GM12864 (cell line): ENCODE data around the gene FAM20C.

Source experiments
- DNase-seq: peaks from one replicate; pipeline ENCODE4 v3.0.0-alpha.2; 2011; ENCODE audit warnings: low read depth
- H3K4me3 ChIP-seq: 2 replicates; pipeline ENCODE4 v1.5.1; 2011; ENCODE audit warnings: mild to moderate bottlenecking, low read depth, low read length, control low read depth
- CTCF ChIP-seq: IDR thresholded peaks from 2 replicates; pipeline ENCODE4 v1.5.1; 2011; ENCODE audit warnings: low read depth, mild to moderate bottlenecking, moderate library complexity, low read length, control low read depth, inconsistent platforms; ENCODE audit errors: missing control alignments

Gene FAM20C

DNA sequence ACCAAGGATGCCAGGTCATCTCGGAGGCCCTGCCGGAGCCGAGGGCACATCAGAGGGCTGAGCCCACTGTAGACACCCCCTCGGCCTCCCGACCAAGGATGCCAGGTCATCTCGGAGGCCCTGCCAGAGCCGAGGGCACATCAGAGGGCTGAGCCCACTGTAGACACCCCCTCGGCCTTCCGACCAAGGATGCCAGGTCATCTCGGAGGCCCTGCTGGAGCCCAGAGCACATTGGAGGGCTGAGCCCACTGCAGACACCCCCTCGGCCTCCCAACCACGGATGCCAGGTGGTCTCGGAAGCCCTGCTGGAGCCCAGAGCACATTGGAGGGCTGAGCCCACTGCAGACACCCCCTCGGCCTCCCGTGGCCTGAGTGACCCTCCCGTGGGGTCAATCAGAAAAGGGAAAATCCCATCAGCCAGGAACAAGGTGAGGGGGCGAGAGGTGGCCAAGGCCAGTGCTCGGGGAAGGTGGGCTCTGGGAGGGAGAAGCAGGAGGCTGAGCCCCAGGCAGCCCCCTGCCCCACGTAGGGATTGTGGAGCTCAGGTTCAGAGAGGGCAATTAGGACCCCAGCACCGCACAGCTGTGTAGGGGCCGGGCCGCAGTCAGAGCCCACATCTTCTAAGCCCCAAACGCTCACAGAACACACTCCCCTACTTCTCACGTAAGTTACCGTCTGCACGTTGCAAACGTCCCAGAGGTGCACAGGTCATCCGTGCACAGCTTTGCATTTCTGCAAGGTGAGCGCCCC lies 60.0 kb downstream of the FAM20C start:
- no peak for DNase-seq
- no peak for TF ChIP-seq CTCF
- no peak overlapping the region for H3K4me3 ChIP-seq

DNA sequence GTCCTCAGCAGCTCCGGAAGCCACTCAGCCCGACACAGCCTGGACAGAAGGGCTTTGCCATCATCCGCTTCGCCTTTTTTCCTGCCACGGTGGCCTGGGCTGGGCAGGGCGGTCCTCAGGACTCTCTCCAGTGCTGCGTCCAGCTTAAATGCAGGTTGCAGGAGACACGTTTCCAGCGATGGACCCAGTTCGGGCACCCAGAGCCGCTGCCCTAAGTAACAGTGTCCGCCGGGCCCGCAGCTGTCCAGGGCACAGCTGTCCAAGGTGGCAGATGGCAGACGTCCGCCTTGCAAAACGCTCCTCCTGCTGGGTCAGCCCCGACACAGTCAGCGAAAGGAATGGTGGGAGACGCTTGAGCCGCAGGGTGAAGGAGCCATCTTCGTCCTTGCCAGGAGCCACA lies 60.6 kb downstream of the FAM20C start:
- TF ChIP-seq CTCF: no peak
- H3K4me3 ChIP-seq: no peak overlapping the region
- DNase-seq: no peak

- TF ChIP-seq CTCF: no peak
- DNase-seq: no peak
Observed at GRCh38 chr7:253581-254336, 61.4 kb downstream of the FAM20C start.

GRCh38 chr7:254337-255037 lies 62.1 kb downstream of the FAM20C start:
- no peak for TF ChIP-seq CTCF
- no peak overlapping the region for H3K4me3 ChIP-seq
- no peak for DNase-seq

More at GRCh38 chr7:253581-254336, 61.4 kb downstream of the FAM20C start:
- no peak overlapping the region for H3K4me3 ChIP-seq

- H3K4me3 ChIP-seq: no peak overlapping the region
- TF ChIP-seq CTCF: no peak
- no peak for DNase-seq
Observed at GRCh38 chr7:255038-255435, 62.7 kb downstream of the FAM20C start.

DNA sequence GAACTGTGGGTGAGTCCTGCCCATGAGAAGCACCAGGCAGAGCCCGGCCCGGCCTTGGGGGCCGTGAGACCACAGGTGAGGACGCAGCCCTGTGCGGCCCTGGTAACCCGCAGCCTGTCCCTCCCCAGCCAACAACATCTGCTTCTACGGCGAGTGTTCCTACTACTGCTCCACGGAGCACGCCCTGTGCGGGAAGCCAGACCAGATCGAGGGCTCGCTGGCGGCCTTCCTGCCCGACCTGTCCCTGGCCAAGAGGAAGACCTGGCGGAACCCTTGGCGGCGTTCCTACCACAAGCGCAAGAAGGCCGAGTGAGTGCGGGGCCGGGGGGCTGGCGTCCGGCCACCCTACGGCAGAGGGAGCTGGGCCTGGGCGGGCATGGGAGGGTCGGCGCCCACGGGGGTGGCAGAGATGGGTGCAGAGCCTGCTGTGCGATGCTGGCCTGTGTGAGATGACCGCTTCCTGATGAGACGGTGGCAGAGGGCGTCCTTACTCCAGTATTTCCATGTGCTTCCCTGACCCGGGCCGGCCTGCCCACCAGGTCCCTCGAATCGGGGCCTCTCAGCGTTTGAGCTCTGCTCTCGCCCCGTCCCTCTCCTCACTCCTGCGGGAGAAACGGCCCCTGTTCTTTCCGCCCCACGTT lies 63.5 kb downstream of the FAM20C start:
- no peak for DNase-seq
- no peak overlapping the region for H3K4me3 ChIP-seq
- no peak for TF ChIP-seq CTCF
